Loucy (cell line): ENCODE data around the gene ATP11A.
"Not testable (repeated sequence)": the region's sequence is repeated elsewhere in the genome, so short reads cannot be mapped to it uniquely, and the experiment has no call there.

ENCODE experiments used
- EZH2phosphoT487 ChIP-seq: fragments of 200-600 bp; IDR thresholded peaks from 2 replicates; pipeline ENCODE4 v1.6.1; 2018; ENCODE audit warnings: antibody characterized with exemption, mild to moderate bottlenecking, moderate library complexity, borderline replicate concordance
- TF ChIP-seq, protein P1 (sequence below): fragments of 200-600 bp; sonication (generic); conservative IDR thresholded peaks from 2 replicates; pipeline ENCODE4 v1.5.1; 2014; ENCODE audit warnings: mild to moderate bottlenecking, antibody characterized with exemption, low read length

DNA sequence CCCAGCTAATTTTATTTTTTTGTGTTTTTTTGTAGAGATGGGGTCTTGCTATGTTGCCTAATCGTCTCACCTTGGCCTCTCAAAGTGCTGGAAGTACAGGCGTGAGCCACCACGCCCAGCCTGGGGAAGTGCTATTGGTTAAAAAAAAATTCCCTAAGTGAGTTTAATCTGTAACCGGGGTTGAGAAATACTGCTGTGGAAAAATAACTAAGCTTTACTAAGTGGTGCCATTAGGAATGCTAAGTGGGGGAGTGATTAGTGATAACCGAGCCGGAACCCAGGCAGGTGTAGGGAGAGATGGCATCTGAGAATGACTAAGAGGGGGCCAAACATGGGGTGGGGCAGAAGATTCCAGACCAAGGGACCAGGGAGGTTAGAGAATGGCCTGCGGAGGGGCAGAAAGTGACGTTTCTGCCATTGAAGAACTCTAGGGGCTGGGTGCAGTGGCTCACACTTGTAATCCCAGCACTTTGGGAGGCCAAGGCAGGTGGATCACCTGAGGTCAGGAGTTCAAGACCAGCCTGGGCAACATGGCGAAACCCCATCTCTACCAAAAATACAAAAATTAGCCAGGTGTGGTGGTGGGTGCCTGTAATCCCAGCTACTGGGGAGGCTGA is 4.5 kb upstream of the ATP11A start:
- TF ChIP-seq EZH2phosphoT487: not testable (repeated sequence)
- TF ChIP-seq, protein P1, sequence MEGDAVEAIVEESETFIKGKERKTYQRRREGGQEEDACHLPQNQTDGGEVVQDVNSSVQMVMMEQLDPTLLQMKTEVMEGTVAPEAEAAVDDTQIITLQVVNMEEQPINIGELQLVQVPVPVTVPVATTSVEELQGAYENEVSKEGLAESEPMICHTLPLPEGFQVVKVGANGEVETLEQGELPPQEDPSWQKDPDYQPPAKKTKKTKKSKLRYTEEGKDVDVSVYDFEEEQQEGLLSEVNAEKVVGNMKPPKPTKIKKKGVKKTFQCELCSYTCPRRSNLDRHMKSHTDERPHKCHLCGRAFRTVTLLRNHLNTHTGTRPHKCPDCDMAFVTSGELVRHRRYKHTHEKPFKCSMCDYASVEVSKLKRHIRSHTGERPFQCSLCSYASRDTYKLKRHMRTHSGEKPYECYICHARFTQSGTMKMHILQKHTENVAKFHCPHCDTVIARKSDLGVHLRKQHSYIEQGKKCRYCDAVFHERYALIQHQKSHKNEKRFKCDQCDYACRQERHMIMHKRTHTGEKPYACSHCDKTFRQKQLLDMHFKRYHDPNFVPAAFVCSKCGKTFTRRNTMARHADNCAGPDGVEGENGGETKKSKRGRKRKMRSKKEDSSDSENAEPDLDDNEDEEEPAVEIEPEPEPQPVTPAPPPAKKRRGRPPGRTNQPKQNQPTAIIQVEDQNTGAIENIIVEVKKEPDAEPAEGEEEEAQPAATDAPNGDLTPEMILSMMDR: not testable (repeated sequence)
